T1000 (cell line): Measurements from ENCODE around the gene PROS1.
"Not testable (repeated sequence)": the region's sequence is repeated elsewhere in the genome, so short reads cannot be mapped to it uniquely, and the experiment has no call there.

ENCODE experiments used
- DNase-seq: peaks from one replicate; lab custom pipeline; 2025; ENCODE audit warnings: mixed read lengths; lab: John Stamatoyannopoulos, UW

Gene PROS1

GRCh38 chr3:93969443-93969842 lies 4.3 kb downstream of the PROS1 start:
- no peak for DNase-seq

GRCh38 chr3:93965106-93965505 lies 8.6 kb downstream of the PROS1 start:
- not testable (repeated sequence) for DNase-seq

GRCh38 chr3:93962798-93963197 lies 10.9 kb downstream of the PROS1 start:
- no peak for DNase-seq

GRCh38 chr3:93961489-93961888 lies 12.2 kb downstream of the PROS1 start:
- no peak for DNase-seq

- DNase-seq, result no peak
Measured at GRCh38 chr3:93961026-93961425, 12.7 kb downstream of the PROS1 start.

GRCh38 chr3:93949958-93950357 lies 23.7 kb downstream of the PROS1 start:
- DNase-seq, result not testable (repeated sequence)

- DNase-seq, result not testable (repeated sequence)
Measured at GRCh38 chr3:93937485-93937884, 36.2 kb downstream of the PROS1 start.

GRCh38 chr3:93936549-93936948 lies 37.1 kb downstream of the PROS1 start:
- DNase-seq, result no peak

- DNase-seq, result no peak
Measured at GRCh38 chr3:93934366-93935046, 39.2 kb downstream of the PROS1 start.

GRCh38 chr3:93931597-93932229 lies 42.0 kb downstream of the PROS1 start:
- no peak for DNase-seq

GRCh38 chr3:93930041-93930440 lies 43.7 kb downstream of the PROS1 start:
- DNase-seq, result no peak

- no peak for DNase-seq
Measured at GRCh38 chr3:93926789-93927188, 46.9 kb downstream of the PROS1 start.

GRCh38 chr3:93924491-93924890 lies 49.2 kb downstream of the PROS1 start:
- no peak for DNase-seq

GRCh38 chr3:93923006-93923405 lies 50.7 kb downstream of the PROS1 start:
- DNase-seq, result no peak

GRCh38 chr3:93917546-93918029 lies 56.1 kb downstream of the PROS1 start:
- not testable (repeated sequence) for DNase-seq

- not testable (repeated sequence) for DNase-seq
Measured at GRCh38 chr3:93913623-93914022, 60.1 kb downstream of the PROS1 start.

GRCh38 chr3:93911206-93911605 lies 62.5 kb downstream of the PROS1 start:
- no peak for DNase-seq

- no peak for DNase-seq
Measured at GRCh38 chr3:93910097-93910496, 63.6 kb downstream of the PROS1 start.

GRCh38 chr3:93907132-93907531 lies 66.6 kb downstream of the PROS1 start:
- DNase-seq, result no peak

GRCh38 chr3:93906245-93906644 lies 67.5 kb downstream of the PROS1 start:
- no peak for DNase-seq

GRCh38 chr3:93904568-93904967 lies 69.1 kb downstream of the PROS1 start:
- no peak for DNase-seq

- DNase-seq, result not testable (repeated sequence)
Measured at GRCh38 chr3:93878250-93879017, 95.3 kb downstream of the PROS1 start.

- DNase-seq, result not testable (repeated sequence)
Measured at GRCh38 chr3:93877427-93877826, 96.3 kb downstream of the PROS1 start.
